AG09309 (cell line): ENCODE data around the gene PAX8.

Experiments used
- DNase-seq: peaks from one replicate; pipeline ENCODE4 v3.0.0-alpha.2; 2010; ENCODE audit warnings: low read depth
- H3K4me3 ChIP-seq: 2 replicates; pipeline ENCODE4 v1.5.1; 2011; ENCODE audit warnings: mild to moderate bottlenecking, low read depth, low read length, moderate library complexity; ENCODE audit not compliant: control insufficient read depth
- TF ChIP-seq, protein P1 (sequence below): IDR thresholded peaks from 2 replicates; pipeline ENCODE4 v1.5.1; 2011; ENCODE audit warnings: mild to moderate bottlenecking, low read depth, low read length, inconsistent platforms; ENCODE audit not compliant: insufficient read depth, control insufficient read depth; ENCODE audit errors: missing control alignments

PAX8 gene

DNA sequence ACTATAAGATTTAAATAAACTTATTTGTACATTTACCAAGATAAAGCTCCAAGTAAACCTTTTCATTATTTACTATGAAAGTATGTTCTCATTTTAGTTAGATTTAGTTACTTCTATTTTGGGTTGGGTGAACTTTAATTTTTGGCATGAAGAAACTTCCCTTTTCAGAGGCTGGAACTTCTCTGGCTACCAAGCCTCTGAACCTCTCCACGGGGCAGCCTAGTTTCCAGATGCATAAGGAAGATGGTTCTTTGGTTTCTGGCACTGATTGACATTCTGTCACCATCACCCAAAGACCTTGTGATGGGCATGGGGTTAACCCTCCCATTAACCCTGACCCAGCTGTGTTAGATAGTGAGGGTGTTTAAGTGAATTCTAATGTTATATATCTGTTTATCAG, 87.8 kb downstream of the PAX8 start:
- TF ChIP-seq, protein P1, sequence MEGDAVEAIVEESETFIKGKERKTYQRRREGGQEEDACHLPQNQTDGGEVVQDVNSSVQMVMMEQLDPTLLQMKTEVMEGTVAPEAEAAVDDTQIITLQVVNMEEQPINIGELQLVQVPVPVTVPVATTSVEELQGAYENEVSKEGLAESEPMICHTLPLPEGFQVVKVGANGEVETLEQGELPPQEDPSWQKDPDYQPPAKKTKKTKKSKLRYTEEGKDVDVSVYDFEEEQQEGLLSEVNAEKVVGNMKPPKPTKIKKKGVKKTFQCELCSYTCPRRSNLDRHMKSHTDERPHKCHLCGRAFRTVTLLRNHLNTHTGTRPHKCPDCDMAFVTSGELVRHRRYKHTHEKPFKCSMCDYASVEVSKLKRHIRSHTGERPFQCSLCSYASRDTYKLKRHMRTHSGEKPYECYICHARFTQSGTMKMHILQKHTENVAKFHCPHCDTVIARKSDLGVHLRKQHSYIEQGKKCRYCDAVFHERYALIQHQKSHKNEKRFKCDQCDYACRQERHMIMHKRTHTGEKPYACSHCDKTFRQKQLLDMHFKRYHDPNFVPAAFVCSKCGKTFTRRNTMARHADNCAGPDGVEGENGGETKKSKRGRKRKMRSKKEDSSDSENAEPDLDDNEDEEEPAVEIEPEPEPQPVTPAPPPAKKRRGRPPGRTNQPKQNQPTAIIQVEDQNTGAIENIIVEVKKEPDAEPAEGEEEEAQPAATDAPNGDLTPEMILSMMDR, result no peak
- H3K4me3 ChIP-seq, result no peak overlapping the region

DNA sequence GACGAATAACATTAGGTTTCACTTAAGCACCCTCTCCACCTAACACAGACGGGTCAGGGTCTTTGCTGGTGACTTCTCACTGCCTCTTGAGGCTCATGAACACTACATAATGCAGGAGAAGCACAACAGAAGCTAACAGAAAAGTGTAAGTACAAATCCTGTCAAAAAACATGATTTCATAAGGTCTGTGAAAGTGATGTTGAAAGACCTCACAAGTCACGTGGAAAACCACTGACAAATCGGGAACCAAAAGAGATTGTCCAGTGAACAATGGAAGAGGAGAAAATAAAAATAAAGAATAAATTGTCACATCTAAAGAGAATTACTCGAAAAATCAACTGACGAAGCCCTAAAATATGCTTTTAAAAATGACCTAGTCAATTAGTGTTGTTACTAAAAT, 91.0 kb downstream of the PAX8 start:
- TF ChIP-seq, protein P1, result no peak
- DNase-seq, result no peak
- H3K4me3 ChIP-seq, result no peak overlapping the region

More for the DNA sequence above, 87.8 kb downstream of the PAX8 start:
- DNase-seq, result no peak

DNA sequence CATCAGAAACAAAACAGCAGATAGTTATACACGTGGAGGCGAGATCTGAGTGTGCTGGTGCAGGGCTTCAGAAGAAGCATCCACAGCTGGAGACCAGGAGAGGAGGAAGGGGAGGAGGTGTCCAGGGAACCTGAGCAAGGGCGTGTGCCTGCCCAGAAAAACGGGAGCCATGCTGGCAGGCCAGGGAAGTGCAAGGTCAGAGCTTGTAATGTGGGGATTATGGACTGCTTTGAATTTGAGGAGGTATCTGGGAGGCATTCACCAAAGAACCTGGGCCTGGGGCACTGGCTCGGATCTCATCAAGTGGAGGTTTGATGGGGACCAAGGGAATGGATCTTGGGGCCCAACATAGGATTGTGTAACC, 92.3 kb downstream of the PAX8 start:
- TF ChIP-seq, protein P1, result no peak
- no peak for DNase-seq
- no peak overlapping the region for H3K4me3 ChIP-seq

- H3K4me3 ChIP-seq, result no peak overlapping the region
- DNase-seq, result no peak
- TF ChIP-seq, protein P1, result no peak
These were observed 92.9 kb downstream of the PAX8 start for GRCh38 chr2:113185664-113186432.

DNA sequence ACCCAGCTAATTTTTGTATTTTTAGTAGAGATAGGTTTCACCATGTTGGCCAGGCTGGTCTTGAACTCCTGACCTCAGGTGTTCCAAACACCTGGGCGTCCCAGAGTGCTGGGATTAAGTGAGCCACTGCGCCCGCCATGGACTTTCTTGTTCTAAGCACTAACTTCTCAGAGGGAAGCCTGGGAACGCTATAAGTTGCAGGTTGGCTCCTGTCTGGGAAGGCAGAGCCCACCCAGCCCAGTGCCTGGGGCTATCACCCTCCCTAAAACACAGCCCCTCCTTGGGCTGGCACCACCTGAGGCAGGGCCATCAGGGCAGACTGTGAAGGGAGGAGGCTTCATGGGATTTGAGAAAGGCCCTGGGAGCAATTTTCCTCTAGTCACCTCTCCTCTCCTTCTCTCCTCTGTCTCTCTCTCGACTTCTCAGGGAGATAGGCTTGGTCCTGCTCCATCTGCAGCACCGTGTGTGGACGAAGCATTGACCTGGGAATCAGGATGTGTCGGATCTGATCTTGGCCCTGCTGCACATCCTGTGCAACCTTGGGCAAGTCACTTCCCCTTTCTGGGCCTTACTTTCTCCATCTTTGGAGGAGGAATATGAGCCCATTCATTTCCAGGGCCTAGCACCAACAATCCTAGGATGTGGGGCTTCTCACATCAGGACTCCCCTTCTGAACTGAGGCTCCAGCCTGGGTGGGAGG, 94.0 kb downstream of the PAX8 start:
- TF ChIP-seq, protein P1, result no peak
- DNase-seq, result no peak
- H3K4me3 ChIP-seq, result no peak overlapping the region

- TF ChIP-seq, protein P1, result no peak
- no peak overlapping the region for H3K4me3 ChIP-seq
These were observed 95.0 kb downstream of the PAX8 start for GRCh38 chr2:113183703-113184102.

More at GRCh38 chr2:113183703-113184102, 95.0 kb downstream of the PAX8 start:
- DNase-seq, result no peak
